HUES6 (cell line): ENCODE measurements around the gene CUBN.

Experiments
- H3K27ac ChIP-seq: 2 replicates; pipeline ENCODE4 v1.7.0; 2013; ENCODE audit warnings: low read depth, mild to moderate bottlenecking, low read length, inconsistent platforms
- H3K27me3 ChIP-seq: 2 replicates; pipeline ENCODE4 v1.6.1; 2013; ENCODE audit warnings: low read length; ENCODE audit not compliant: control insufficient read depth, insufficient read depth
- H3K36me3 ChIP-seq: 2 replicates; pipeline ENCODE4 v1.6.1; 2013; ENCODE audit warnings: low read length; ENCODE audit not compliant: control insufficient read depth, insufficient read depth
- H3K4me1 ChIP-seq: 2 replicates; pipeline ENCODE4 v1.6.1; 2013; ENCODE audit warnings: low read length; ENCODE audit not compliant: control insufficient read depth, insufficient read depth
- H3K4me3 ChIP-seq: 2 replicates; pipeline ENCODE4 v1.5.1; 2013; ENCODE audit warnings: low read depth, low read length
- H3K9ac ChIP-seq: one replicate; pipeline ENCODE4 v1.6.1; 2013; ENCODE audit warnings: mild to moderate bottlenecking, low read length
- H3K9me3 ChIP-seq: 2 replicates; pipeline ENCODE4 v1.6.1; 2013; ENCODE audit warnings: low read depth, low read length; ENCODE audit not compliant: control insufficient read depth, insufficient read depth

CUBN gene

DNA sequence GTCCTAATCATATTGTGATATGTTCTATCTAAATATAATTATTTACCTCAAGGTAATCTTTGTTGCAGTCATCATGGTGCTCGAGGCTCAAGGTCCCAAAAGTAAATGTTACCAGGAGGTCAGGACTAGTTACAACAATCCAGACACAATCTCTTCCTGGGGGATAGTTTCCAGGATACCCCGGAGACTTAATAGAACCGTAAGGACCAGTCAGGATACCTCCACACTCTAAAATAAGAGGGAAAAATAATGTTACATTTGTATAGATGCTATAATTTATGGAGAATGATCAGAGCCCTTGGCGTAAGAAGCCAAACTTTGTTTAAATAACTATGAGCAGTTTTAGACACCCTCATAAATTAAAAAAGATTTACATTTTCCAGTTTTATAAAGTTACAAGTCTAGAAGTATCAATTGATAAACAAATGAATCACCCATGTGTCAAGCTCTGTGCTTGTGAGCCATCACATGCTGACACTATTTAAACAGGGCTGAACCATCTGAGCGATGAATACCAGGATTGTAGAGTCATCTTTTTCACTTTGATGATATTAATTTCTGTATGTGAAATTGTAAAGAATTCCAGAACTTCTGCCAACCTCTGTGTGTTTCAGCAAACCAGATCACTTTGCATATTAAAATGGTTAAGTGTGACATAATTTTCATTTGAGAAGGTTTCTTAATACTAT lies 41.3 kb downstream of the CUBN start:
- H3K9ac ChIP-seq = no peak overlapping the region
- H3K27me3 ChIP-seq = no peaks in the 10 kb centered on the region
- no peaks in the 10 kb centered on the region for H3K36me3 ChIP-seq
- H3K9me3 ChIP-seq = no peaks in the 10 kb centered on the region
- H3K27ac ChIP-seq = no peak overlapping the region
- H3K4me3 ChIP-seq = no peak overlapping the region
- H3K4me1 ChIP-seq = no peaks in the 10 kb centered on the region

DNA sequence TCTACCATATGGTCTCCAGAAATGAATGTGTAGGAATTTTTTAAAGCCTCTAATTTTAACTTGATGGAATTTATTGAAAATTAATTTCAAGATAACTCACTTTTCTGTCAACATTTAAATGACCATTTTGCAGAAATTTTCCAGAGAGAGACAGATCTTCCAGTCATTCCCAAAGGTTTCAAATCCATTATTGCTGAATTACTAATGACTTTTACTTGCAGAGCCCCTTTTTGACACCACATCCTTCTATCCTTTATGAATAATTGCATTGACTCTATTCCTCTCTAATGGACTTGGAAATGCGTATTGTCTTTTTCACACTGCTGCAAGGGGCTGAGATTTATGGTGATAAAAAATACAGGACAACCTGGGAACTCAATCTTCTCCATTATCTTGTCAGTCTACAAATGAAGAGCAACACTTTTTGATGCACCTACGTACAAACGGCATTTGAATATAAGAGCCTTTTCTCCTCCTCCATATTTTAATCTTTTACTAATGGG lies 42.7 kb downstream of the CUBN start:
- no peak overlapping the region for H3K27ac ChIP-seq
- no peaks in the 10 kb centered on the region for H3K27me3 ChIP-seq
- H3K36me3 ChIP-seq = no peaks in the 10 kb centered on the region

DNA sequence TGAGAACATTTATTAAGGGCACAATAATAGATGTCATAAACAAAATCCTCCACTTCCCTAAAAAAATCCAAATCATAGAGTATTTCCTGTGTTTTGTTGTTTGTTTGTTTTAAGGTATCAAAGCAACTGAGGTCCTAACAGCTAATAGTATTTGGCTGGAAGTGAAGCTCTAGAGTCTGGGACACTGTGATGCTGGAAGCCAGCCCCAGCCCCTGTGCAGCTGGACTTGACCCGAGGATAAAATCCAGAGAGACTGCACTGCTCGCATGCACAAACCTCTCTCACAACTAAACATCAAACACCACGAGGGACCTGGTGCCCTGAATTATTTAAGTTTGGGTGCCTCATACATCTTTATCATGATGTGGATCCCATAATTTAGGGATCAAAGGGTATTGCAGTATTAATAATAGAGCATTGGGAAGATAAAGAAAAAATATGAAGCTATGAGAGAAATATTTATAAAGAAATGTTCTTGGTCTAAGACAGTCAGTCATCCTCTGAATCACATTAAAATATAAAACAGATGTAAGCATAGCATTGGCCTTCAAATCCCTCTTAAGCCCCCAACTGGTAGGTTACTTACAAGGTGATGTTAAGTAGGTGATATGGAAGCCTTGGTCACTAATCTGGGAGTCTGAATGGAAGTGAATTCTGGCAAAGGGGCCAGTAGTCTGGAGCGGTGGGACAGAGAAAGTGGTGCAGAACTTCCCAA lies 44.4 kb downstream of the CUBN start:
- Histone ChIP-seq H3K4me3 (no peak overlapping the region), H3K4me1 (0 out of 2 replicates have a peak, but pooled peaks cover 3% of the 10 kb centered on the region)

More for the DNA sequence above, 42.7 kb downstream of the CUBN start:
- Histone ChIP-seq H3K9me3 (no peaks in the 10 kb centered on the region), H3K4me1 (no peaks in the 10 kb centered on the region), H3K4me3 (no peak overlapping the region), H3K9ac (no peak overlapping the region)

DNA sequence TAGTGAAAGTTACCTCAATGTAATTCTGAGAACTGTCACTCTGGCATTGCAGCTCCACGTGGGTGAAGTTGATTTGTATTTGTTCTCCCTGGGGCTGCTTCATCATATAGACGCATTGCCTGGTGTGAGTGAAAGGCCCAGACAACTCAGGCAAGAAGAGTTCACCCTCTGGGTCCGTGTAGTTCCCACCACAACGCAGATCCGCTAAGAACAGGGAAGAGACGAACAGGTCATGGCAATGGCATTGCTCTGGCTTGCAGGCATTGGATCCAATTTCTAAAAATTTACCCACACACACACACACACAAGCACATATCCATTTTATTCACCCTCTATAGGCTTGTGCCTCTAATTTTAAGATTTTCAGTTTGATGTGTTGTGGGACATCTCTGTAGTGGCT lies 45.4 kb downstream of the CUBN start:
- Histone ChIP-seq H3K9me3 (no peaks in the 10 kb centered on the region), H3K36me3 (no peaks in the 10 kb centered on the region), H3K27me3 (no peaks in the 10 kb centered on the region), H3K27ac (no peak overlapping the region), H3K4me1 (peaks cover 3% of the 10 kb centered on the region; the same call in 1 of the 2 replicates), H3K4me3 (no peak overlapping the region), H3K9ac (no peak overlapping the region)

More for the DNA sequence above, 44.4 kb downstream of the CUBN start:
- no peaks in the 10 kb centered on the region for H3K36me3 ChIP-seq
- H3K9ac ChIP-seq = no peak overlapping the region
- no peaks in the 10 kb centered on the region for H3K27me3 ChIP-seq
- H3K27ac ChIP-seq = no peak overlapping the region
- no peaks in the 10 kb centered on the region for H3K9me3 ChIP-seq

DNA sequence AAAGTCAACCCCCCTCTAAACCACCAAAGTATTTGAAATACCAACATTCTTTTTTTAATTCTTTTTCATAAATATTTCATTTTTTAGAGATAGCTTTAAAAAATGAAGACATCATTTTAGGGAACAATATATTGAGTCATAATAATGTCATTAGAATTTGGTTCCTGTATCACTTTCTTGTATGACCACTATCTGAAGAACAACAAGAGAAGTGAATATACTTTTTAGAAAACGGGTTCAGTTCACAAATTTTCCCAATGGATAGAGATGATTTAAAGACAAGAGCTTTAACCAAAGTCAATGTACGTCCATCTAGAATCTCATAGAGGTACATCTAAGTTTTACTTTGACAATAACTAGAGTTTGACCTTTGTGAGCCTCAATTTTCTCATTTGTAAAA lies 48.2 kb downstream of the CUBN start:
- Histone ChIP-seq H3K4me3 (no peak overlapping the region), H3K36me3 (no peaks in the 10 kb centered on the region), H3K27me3 (no peaks in the 10 kb centered on the region), H3K27ac (no peak overlapping the region), H3K4me1 (peaks cover 3% of the 10 kb centered on the region; the same call in 1 of the 2 replicates), H3K9ac (no peak overlapping the region), H3K9me3 (no peaks in the 10 kb centered on the region)

DNA sequence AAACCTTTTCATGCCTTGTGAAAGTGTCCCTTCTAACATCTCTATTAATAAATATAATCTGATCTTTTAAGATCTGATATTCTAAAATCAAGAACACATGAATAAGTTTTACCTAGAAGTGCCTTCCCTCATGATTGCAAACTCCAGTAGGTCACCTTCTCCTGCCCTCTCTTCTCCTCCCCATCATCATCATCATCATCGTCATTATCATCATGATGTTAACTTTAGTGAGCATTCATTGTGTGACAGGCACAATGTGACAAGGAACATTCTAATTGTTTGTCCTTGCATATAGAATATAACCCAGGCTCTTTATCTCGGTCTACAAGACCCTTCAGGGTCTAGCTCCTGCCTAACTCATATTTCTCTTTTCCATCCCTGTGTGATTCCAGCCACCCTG lies 51.7 kb downstream of the CUBN start:
- H3K9me3 ChIP-seq = no peaks in the 10 kb centered on the region
- no peaks in the 10 kb centered on the region for H3K27me3 ChIP-seq
- H3K4me1 ChIP-seq = peaks cover 3% of the 10 kb centered on the region; the same call in 1 of the 2 replicates
- H3K27ac ChIP-seq = no peak overlapping the region
- no peak overlapping the region for H3K4me3 ChIP-seq
- no peak overlapping the region for H3K9ac ChIP-seq
- no peaks in the 10 kb centered on the region for H3K36me3 ChIP-seq

DNA sequence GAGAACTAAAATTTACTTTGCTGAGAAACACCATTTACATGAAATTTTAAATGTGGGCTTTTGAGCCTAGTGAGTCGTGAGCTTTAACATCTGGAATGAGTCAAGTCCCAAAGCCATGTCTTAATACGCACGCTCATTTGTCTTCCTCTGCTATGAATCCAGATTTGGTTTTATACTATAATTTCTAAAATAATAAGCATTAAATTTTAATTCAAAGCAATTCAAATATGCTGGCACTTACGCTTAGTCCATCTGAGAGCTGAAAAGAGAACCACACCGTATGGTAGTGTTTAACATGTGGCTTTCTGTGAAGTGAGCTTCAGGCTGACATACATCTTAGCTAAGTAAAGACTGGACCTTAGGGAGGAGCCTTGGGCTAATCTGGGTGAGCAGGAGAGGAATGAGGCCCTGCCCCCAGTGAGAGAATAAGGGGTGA lies 52.2 kb downstream of the CUBN start:
- Histone ChIP-seq H3K4me3 (no peak overlapping the region), H3K27ac (no peak overlapping the region)

DNA sequence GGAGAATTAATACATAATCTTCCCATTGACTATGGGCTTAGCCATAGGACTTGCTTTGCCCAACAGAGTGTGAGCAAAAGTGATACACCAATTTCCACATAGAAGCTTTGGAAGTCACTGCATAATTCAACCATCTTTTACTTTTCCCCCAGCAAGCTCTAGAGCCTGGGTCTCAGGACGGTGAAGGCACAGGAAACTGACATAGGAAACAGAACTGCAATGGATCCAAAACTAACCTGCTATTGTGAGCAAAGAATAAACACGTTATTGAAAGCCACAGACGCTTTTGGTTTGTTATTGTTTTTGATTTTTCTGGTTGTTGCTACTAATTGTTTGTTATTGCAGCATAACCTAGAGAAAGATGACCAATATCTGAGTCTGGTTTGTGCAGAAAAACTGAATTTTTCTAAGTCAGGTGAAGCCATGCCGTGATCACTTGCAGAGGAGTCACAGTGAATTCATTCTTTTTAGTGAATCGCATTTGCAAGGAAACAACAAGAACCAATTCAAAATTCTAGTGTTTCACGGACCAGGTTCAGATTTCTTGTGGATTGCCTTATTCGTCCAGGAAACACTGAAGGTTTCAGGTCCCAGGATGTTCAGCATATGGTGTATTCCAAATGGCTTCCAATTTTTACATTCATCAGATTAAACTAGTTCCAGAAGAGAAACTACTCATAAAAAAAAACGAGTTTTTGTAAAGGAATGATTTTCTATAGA lies 52.8 kb downstream of the CUBN start:
- peaks cover 3% of the 10 kb centered on the region; the same call in 1 of the 2 replicates for H3K4me1 ChIP-seq
- no peak overlapping the region for H3K27ac ChIP-seq
- no peak overlapping the region for H3K4me3 ChIP-seq

More for the DNA sequence above, 52.2 kb downstream of the CUBN start:
- Histone ChIP-seq H3K4me1 (peaks cover 3% of the 10 kb centered on the region; the same call in 1 of the 2 replicates), H3K27me3 (no peaks in the 10 kb centered on the region), H3K9ac (no peak overlapping the region), H3K36me3 (no peaks in the 10 kb centered on the region), H3K9me3 (no peaks in the 10 kb centered on the region)

DNA sequence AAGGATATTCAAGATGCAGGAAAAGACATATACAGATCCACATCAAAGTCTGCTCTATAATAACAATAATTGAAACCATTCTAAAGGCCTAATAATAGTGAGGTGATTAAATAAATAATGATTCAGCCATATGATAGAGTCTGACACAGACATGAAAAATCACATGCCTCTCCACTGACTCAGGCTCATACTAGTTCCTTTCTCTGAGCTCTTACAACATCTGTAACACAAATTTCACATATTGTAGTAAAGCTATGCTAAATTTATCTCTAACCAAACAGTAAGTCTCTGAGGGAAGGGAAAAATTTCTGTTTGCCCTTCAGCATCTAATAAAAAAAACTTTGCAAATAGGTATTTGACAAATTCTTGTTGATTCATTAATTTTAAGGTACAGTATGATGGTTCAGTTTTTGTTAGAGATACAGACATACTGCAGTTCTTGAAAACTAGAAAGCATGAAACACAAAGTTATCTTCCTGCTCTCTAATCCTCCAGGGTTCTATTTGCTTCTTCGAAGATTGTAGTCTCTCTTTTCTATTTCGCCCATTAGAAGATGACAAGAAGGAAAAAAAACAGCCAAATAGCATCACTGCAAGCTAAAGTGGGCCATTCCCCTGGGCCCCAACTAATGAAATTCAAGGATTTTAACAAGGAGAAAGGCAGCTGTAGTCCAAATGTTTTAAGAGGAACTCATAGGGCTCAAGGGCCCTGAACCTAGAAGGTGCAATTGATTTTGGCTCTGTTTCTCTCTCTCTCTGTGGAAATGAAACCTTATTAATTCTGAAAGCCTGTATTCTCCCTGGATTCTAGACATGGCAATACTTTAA lies 53.9 kb downstream of the CUBN start:
- Histone ChIP-seq H3K27ac (no peak overlapping the region), H3K27me3 (no peaks in the 10 kb centered on the region), H3K4me3 (no peak overlapping the region), H3K9ac (no peak overlapping the region), H3K4me1 (no peaks in the 10 kb centered on the region; the same call in 1 of the 2 replicates), H3K36me3 (no peaks in the 10 kb centered on the region), H3K9me3 (no peaks in the 10 kb centered on the region)

More for the DNA sequence above, 52.8 kb downstream of the CUBN start:
- Histone ChIP-seq H3K9ac (no peak overlapping the region), H3K27me3 (no peaks in the 10 kb centered on the region), H3K9me3 (no peaks in the 10 kb centered on the region), H3K36me3 (no peaks in the 10 kb centered on the region)

DNA sequence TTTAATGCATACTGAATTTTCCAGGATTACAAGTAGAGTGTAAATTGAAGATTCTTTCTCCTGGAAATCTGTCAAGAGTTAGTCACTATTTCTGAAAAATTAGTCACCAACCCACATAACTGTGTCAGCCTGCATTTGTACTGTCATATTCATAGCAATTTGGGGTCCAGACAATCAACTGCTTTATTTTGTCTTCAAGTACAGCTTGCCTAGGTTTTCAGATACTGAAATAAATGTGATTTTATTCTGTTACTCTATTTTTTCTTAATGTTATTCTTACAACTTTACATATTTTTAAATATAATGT lies 55.1 kb downstream of the CUBN start:
- H3K4me1 ChIP-seq = no peaks in the 10 kb centered on the region; the same call in 1 of the 2 replicates
- no peaks in the 10 kb centered on the region for H3K36me3 ChIP-seq
- H3K27ac ChIP-seq = no peak overlapping the region
- H3K9me3 ChIP-seq = no peaks in the 10 kb centered on the region
- no peak overlapping the region for H3K9ac ChIP-seq
- H3K4me3 ChIP-seq = no peak overlapping the region
- no peaks in the 10 kb centered on the region for H3K27me3 ChIP-seq
